Measurements from ENCODE around the gene PALM.
A peak's percentile ranks its signal among the peaks of the same experiment; 100 is the strongest.

Gene PALM

DNA sequence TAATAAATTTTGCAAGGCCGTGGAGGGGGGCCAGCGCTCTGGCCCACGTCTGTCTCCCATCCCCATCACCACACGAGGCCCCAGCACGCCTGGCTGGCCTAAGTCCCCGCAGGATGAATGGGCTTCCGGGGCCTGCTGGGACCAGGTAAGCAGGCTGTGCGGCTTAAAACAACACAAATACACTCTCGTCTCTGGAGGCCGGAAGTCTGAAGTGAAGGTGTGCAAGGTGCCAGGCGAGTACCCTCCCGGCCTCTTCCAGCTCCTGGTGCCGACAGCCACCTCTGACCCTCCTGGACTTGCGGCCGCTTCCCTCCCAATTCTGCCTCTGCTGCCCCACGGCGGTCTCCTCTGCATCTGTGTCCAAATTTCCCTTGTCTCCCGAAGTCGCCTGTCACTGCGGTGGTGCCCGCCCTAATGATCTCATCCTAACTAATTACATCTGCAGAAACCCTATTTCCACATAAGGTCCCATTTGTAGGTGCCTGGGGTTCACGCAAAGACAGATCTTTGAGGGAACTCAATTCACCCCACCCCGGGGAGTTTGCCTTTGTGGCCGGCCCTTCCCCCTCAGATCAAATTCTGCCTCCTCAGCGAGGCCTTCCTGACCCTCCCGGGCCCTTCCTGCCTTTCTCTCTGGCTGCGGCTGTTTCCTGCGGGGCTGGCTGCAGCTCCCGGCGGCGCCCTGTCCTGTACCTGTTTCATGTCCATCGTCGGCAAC is 80.4 kb downstream of the PALM start:
- Histone ChIP-seq H3K27ac (ENCODE audit: low read depth, low read length) (no peak overlapping the region), H3K4me3 (ENCODE audit: low read depth, low read length) (no peak overlapping the region), H3K36me3 (ENCODE audit: insufficient read depth, low read length) (no peaks in the 10 kb centered on the region), H3K4me1 (ENCODE audit: control insufficient read depth, insufficient read depth, low read length, unreplicated experiment) (no peaks in the 10 kb centered on the region), H3K79me2 (ENCODE audit: control insufficient read depth, insufficient read depth, low read length, unreplicated experiment) (no peaks in the 10 kb centered on the region), H2AFZ (ENCODE audit: low read length, unreplicated experiment) (no peak overlapping the region), H3K27me3 (ENCODE audit: insufficient read depth, low read length) (no peaks in the 10 kb centered on the region)

- Histone ChIP-seq H3K4me3 (ENCODE audit: low read depth, low read length) (no peak overlapping the region), H3K36me3 (ENCODE audit: insufficient read depth, low read length) (no peaks in the 10 kb centered on the region), H3K4me1 (ENCODE audit: control insufficient read depth, insufficient read depth, low read length, unreplicated experiment) (no peaks in the 10 kb centered on the region), H3K79me2 (ENCODE audit: control insufficient read depth, insufficient read depth, low read length, unreplicated experiment) (no peaks in the 10 kb centered on the region), H3K27ac (ENCODE audit: low read depth, low read length) (no peak overlapping the region), H3K27me3 (ENCODE audit: insufficient read depth, low read length) (no peaks in the 10 kb centered on the region), H2AFZ (ENCODE audit: low read length, unreplicated experiment) (no peak overlapping the region)
Observed at GRCh38 chr19:789701-790060, 80.9 kb downstream of the PALM start.

DNA sequence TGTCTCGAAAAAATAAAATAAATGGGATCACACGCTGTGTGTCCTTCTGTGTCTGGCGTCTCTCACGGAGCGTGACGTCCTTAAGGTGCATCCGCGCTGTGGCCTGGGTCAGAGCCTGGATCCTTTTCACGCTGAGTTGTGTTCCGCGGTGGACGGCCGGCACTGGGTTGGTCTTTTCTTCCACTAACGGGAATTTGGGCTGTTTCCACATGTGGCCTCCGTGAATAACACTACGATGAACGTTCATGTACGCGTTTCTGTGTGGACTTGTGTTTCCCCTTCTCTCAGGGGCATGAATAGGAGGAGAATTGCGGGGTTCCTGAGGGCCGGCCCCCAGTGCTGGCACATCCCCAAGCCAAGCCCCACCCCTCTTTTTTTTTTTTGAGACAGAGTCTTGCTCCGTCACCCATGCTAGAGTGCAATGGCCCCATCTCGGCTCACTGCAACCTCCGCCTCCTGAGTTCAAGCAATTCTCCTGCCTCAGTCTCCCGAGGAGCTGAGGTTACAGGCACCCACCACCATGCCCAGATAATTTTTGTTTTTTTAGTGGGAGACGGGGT is 82.4 kb downstream of the PALM start:
- Histone ChIP-seq H3K27me3 (ENCODE audit: insufficient read depth, low read length) (no peaks in the 10 kb centered on the region), H3K27ac (ENCODE audit: low read depth, low read length) (no peak overlapping the region), H3K36me3 (ENCODE audit: insufficient read depth, low read length) (no peaks in the 10 kb centered on the region), H2AFZ (ENCODE audit: low read length, unreplicated experiment) (no peak overlapping the region), H3K79me2 (ENCODE audit: control insufficient read depth, insufficient read depth, low read length, unreplicated experiment) (no peaks in the 10 kb centered on the region), H3K4me1 (ENCODE audit: control insufficient read depth, insufficient read depth, low read length, unreplicated experiment) (no peaks in the 10 kb centered on the region), H3K4me3 (ENCODE audit: low read depth, low read length) (no peak overlapping the region)

GRCh38 chr19:791567-792305 is 83.0 kb downstream of the PALM start:
- no peak overlapping the region for H3K4me3 ChIP-seq (ENCODE audit: low read depth, low read length)
- no peak overlapping the region for H3K27ac ChIP-seq (ENCODE audit: low read depth, low read length)
- no peaks in the 10 kb centered on the region for H3K79me2 ChIP-seq (ENCODE audit: control insufficient read depth, insufficient read depth, low read length, unreplicated experiment)
- H2AFZ ChIP-seq (ENCODE audit: low read length, unreplicated experiment), result no peak overlapping the region
- H3K4me1 ChIP-seq (ENCODE audit: control insufficient read depth, insufficient read depth, low read length, unreplicated experiment), result peaks cover 3% of the 10 kb centered on the region
- H3K27me3 ChIP-seq (ENCODE audit: insufficient read depth, low read length), result no peaks in the 10 kb centered on the region
- no peaks in the 10 kb centered on the region for H3K36me3 ChIP-seq (ENCODE audit: insufficient read depth, low read length)

DNA sequence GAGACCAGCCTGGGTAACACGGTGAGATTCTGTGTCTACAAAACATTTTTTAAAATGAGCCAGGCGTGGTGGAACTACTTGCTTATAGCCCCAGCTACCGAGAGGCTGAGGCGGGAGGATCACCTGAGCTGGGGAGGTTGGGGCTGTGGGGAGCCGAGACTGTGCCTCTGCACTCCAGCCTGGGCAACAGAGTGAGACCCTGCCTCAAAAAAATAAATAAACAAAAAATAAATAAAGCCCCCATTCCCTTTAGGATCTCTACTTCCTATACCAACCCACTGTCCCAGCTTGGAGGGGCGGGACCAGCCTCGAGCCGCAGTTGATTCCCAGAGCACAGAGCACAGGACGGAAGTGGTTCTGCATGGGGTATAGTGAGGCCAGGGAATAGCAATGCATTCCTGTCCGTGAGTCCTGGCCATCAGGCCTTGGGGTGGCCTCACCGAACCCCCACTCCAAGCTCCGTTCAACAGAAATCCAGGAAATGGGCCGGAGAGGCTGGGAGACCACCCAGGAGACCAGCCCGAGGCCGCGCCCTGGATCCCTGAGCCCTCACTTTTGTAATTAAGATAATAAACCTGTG is 83.7 kb downstream of the PALM start:
- H3K36me3 ChIP-seq (ENCODE audit: insufficient read depth, low read length), result no peaks in the 10 kb centered on the region
- H3K27ac ChIP-seq (ENCODE audit: low read depth, low read length), result no peak overlapping the region
- H3K4me3 ChIP-seq (ENCODE audit: low read depth, low read length), result no peak overlapping the region
- peaks cover 3% of the 10 kb centered on the region for H3K4me1 ChIP-seq (ENCODE audit: control insufficient read depth, insufficient read depth, low read length, unreplicated experiment)
- H2AFZ ChIP-seq (ENCODE audit: low read length, unreplicated experiment), result no peak overlapping the region
- no peaks in the 10 kb centered on the region for H3K27me3 ChIP-seq (ENCODE audit: insufficient read depth, low read length)
- no peaks in the 10 kb centered on the region for H3K79me2 ChIP-seq (ENCODE audit: control insufficient read depth, insufficient read depth, low read length, unreplicated experiment)

DNA sequence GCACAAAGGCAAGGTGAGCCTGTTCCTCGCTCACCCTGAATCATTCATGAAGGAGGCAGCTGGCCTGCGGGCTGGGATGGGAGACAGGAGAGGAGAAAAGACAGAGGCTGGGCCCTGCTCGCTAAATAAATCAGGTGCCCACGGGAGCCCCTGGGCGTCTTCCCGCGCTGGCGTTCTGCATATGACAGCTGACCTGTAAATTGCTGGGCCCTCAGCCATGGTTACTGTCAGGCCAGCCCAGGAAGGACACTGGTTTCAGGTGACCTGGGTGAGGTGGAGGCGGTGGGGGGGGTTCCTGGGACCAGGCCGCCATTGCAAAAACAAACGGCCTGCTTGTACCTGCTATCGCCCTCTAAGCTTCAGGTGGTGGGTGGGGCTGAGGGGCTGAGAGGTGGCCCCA is 85.1 kb downstream of the PALM start:
- peaks cover 10% of the 10 kb centered on the region for H3K79me2 ChIP-seq (ENCODE audit: control insufficient read depth, insufficient read depth, low read length, unreplicated experiment)
- H3K36me3 ChIP-seq (ENCODE audit: insufficient read depth, low read length), result 0 out of 2 replicates have a peak, but pooled peaks cover 3% of the 10 kb centered on the region
- H3K27me3 ChIP-seq (ENCODE audit: insufficient read depth, low read length), result no peaks in the 10 kb centered on the region
- no peak overlapping the region for H2AFZ ChIP-seq (ENCODE audit: low read length, unreplicated experiment)
- no peak overlapping the region for H3K4me3 ChIP-seq (ENCODE audit: low read depth, low read length)
- peaks cover 3% of the 10 kb centered on the region for H3K4me1 ChIP-seq (ENCODE audit: control insufficient read depth, insufficient read depth, low read length, unreplicated experiment)
- H3K27ac ChIP-seq (ENCODE audit: low read depth, low read length), result no peak overlapping the region

- no peak overlapping the region for H2AFZ ChIP-seq (ENCODE audit: low read length, unreplicated experiment)
- no peak overlapping the region for H3K4me3 ChIP-seq (ENCODE audit: low read depth, low read length)
- no peak overlapping the region for H3K27ac ChIP-seq (ENCODE audit: low read depth, low read length)
- peaks cover 11% of the 10 kb centered on the region for H3K4me1 ChIP-seq (ENCODE audit: control insufficient read depth, insufficient read depth, low read length, unreplicated experiment)
- no peaks in the 10 kb centered on the region for H3K27me3 ChIP-seq (ENCODE audit: insufficient read depth, low read length)
- H3K79me2 ChIP-seq (ENCODE audit: control insufficient read depth, insufficient read depth, low read length, unreplicated experiment), result peaks cover 24% of the 10 kb centered on the region
- peaks cover 5% of the 10 kb centered on the region; the same call in 1 of the 2 replicates for H3K36me3 ChIP-seq (ENCODE audit: insufficient read depth, low read length)
Observed at GRCh38 chr19:795073-795611, 86.4 kb downstream of the PALM start.

- Histone ChIP-seq H3K27ac (ENCODE audit: low read depth, low read length) (peak overlapping the region; percentile 73; the same call in 1 of the 2 replicates), H3K36me3 (ENCODE audit: insufficient read depth, low read length) (peaks cover 7% of the 10 kb centered on the region; the same call in 1 of the 2 replicates), H2AFZ (ENCODE audit: low read length, unreplicated experiment) (peak overlapping the region; percentile 32), H3K4me1 (ENCODE audit: control insufficient read depth, insufficient read depth, low read length, unreplicated experiment) (peaks cover 19% of the 10 kb centered on the region), H3K79me2 (ENCODE audit: control insufficient read depth, insufficient read depth, low read length, unreplicated experiment) (peaks cover 32% of the 10 kb centered on the region), H3K4me3 (ENCODE audit: low read depth, low read length) (peak overlapping the region; percentile 80), H3K27me3 (ENCODE audit: insufficient read depth, low read length) (no peaks in the 10 kb centered on the region)
Observed at GRCh38 chr19:795691-796581, 87.2 kb downstream of the PALM start.

DNA sequence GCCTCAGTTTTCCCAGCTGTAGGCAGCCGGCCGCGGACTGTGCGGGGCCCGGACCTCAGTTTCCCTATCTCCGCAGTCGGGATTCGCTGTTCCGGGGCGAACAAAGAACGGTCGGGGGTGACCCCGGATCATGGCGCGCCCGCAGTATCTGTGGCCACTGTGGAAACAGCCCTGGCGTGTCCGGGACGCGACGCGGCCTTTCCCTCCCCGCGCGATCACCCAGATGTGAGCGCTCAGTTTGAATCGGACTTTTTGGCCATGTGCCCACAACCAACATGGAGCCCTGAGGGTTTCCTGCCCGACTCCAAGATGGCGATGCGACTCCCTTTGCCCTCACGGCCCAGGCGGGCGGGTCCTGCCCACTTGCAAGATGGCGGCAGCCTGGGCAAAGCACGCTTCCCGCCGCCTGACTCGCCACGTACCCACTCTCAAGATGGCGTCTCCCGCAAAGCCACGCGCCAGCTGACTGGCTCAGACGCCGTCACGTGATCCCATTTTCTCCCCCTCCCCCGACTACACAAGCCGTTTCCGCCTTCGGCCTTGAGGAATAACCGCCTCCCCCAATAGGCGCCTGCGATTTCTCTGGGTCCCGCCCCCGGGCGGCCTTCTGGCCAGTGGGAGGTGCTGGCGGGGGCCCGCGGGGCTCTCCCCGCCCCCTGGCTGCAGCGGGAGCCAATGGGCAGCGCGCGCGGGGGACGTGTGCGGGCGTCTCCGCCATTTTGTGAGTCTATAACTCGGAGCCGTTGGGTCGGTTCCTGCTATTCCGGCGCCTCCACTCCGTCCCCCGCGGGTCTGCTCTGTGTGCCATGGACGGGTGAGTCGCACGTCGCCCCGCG is 88.2 kb downstream of the PALM start, which contains the start of gene PTBP1:
TSS of gene PTBP1 (plus strand) at position 761 of the 836 bp plus-strand sequence. CDS start at position 807, 46 bp downstream.
- H3K4me1 ChIP-seq (ENCODE audit: control insufficient read depth, insufficient read depth, low read length, unreplicated experiment), result peaks cover 29% of the 10 kb centered on the region
- peak within 1 kb of the TSS; percentile 95 for H3K4me3 ChIP-seq (ENCODE audit: low read depth, low read length)
- H3K27me3 ChIP-seq (ENCODE audit: insufficient read depth, low read length), result no peaks in the 10 kb centered on the region
- peaks cover 7% of the 10 kb centered on the region; the same call in 1 of the 2 replicates for H3K36me3 ChIP-seq (ENCODE audit: insufficient read depth, low read length)
- peak within 1 kb of the TSS; percentile 95 for H3K27ac ChIP-seq (ENCODE audit: low read depth, low read length)
- peaks cover 41% of the 10 kb centered on the region for H3K79me2 ChIP-seq (ENCODE audit: control insufficient read depth, insufficient read depth, low read length, unreplicated experiment)
- H2AFZ ChIP-seq (ENCODE audit: low read length, unreplicated experiment), result peak within 1 kb of the TSS; percentile 32
